Adrenal gland (tissue), 5 donors: Measurements from ENCODE around the gene COX4I1.

Source experiments
- CTCF ChIP-seq, 6 experiments: fragments of 450-650 bp in 4 of 6; fragments of 200-600 bp in 2 of 6; sonication (generic) in 1 of 6; IDR thresholded peaks; 1 replicate in 5 of 6; 2 replicates in 1 of 6; pipeline versions ENCODE4 v1.5.1 to v1.8.0; 2016 to 2021; ENCODE audit warnings: antibody characterized with exemption in 6 of 6, mild to moderate bottlenecking in 2 of 6, moderate library complexity in 1 of 6
- POLR2A ChIP-seq, 2 donors: fragments of 450-650 bp; IDR thresholded peaks; one replicate each; pipeline ENCODE4 v1.6.1; 2017; ENCODE audit warnings: antibody characterized with exemption in 2 of 2, mild to moderate bottlenecking in 2 of 2, moderate library complexity in 1 of 2
- donor health status: DM: no; HTN: no; CAD: no.

GRCh38 chr16:85798901-85799496, 496 bp upstream of the COX4I1 start:
- TF ChIP-seq POLR2A (IDR thresholded peaks at IDR 0.05) (no peak), CTCF (IDR thresholded peaks at IDR 0.05) (no peak)
